ENCODE measurements around the gene NAA20. TPM values are rescaled to one million over a fixed set of nuclear protein-coding genes. Genes with fewer than 3 reads are reported as not detected.
A peak's percentile ranks its signal among the peaks of the same experiment; 100 is the strongest.

The NAA20 gene
- total RNA-seq, 2 experiments from 2014 or later, result 18.8 to 18.9 TPM

DNA sequence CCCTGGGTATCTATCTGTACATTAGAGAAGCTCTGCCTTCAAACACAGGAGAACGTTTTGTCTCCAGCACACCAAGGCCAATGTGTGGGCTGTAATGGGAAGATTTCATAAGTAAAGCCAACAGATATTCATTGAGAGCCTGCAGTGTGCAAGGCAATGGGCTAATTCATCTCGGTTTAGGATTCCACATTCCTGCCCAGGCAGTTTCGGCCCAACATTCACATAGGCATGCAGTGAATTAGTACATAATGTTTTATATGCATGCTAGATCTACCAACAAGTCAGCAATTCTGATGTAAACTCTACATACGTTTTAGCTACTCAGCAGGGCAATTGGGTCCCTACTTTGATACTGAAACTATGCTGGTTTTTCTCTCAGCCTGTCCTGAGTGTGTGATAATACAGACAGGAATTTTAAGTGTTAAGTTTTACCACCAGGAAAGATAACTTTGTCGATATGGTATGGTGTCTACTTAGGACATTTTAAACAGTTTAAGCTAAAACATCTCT lies 46.9 kb upstream of the NAA20 start:
- CTCF ChIA-PET, result no interaction called here
- TF ChIP-seq CTCF (IDR thresholded peaks at IDR 0.05), result no peak
- Histone ChIP-seq H3K4me1 (ENCODE audit: insufficient read depth, low read length) (peaks cover 34% of the 10 kb centered on the region), H3K9me3 (ENCODE audit: control insufficient read depth in 1 of 2, insufficient read depth in 1 of 2, low read length in 2 of 2) (no peaks in the 10 kb centered on the region), H3K27ac (ENCODE audit: low read depth in 1 of 2, low read length in 2 of 2) (no peak overlapping the region), H3K36me3 (ENCODE audit: insufficient read depth, low read length) (no peaks in the 10 kb centered on the region), H3K4me3 (ENCODE audit: low read length) (no peak overlapping the region), H3K27me3 (ENCODE audit: control insufficient read depth in 1 of 2, insufficient read depth in 2 of 2, low read length in 2 of 2) (no peaks in the 10 kb centered on the region)
- intact Hi-C loops (cut with DNase I, micrococcal nuclease), result no loop called here
- Mint-ChIP-seq H3K9me3 (no peaks in the 10 kb centered on the region), H3K27ac (no peak overlapping the region), H3K4me3 (no peak overlapping the region), H3K27me3 (peaks cover 4% of the 10 kb centered on the region), H3K36me3 (ENCODE audit: low read depth) (no peaks in the 10 kb centered on the region), H3K4me1 (ENCODE audit: low read depth) (peaks cover 24% of the 10 kb centered on the region)
- ATAC-seq (ENCODE audit: poor library complexity), result no peak
- DNase-seq, result no peak
- POLR2A ChIA-PET, result no interaction called here

GRCh38 chr20:19971116-19971515 lies 46.0 kb upstream of the NAA20 start:
- no peak overlapping the region for H3K4me3 Mint-ChIP-seq
- H3K27ac Mint-ChIP-seq, result no peak overlapping the region
- TF ChIP-seq CTCF (IDR thresholded peaks at IDR 0.05), result no peak
- H3K4me1 Mint-ChIP-seq (ENCODE audit: low read depth), result peaks cover 28% of the 10 kb centered on the region
- peaks cover 42% of the 10 kb centered on the region for H3K4me1 ChIP-seq (ENCODE audit: insufficient read depth, low read length)
- H3K27ac ChIP-seq (ENCODE audit: low read depth in 1 of 2, low read length in 2 of 2), result no peak overlapping the region
- POLR2A ChIA-PET, result no interaction called here
- no peaks in the 10 kb centered on the region for H3K27me3 ChIP-seq (ENCODE audit: control insufficient read depth in 1 of 2, insufficient read depth in 2 of 2, low read length in 2 of 2)
- DNase-seq (no peak), ATAC-seq (ENCODE audit: poor library complexity) (no peak)
- H3K9me3 Mint-ChIP-seq, result no peaks in the 10 kb centered on the region
- H3K36me3 Mint-ChIP-seq (ENCODE audit: low read depth), result no peaks in the 10 kb centered on the region
- peaks cover 4% of the 10 kb centered on the region for H3K27me3 Mint-ChIP-seq
- H3K9me3 ChIP-seq (ENCODE audit: control insufficient read depth in 1 of 2, insufficient read depth in 1 of 2, low read length in 2 of 2), result no peaks in the 10 kb centered on the region
- intact Hi-C loops (cut with DNase I, micrococcal nuclease), result no loop called here
- no peaks in the 10 kb centered on the region for H3K36me3 ChIP-seq (ENCODE audit: insufficient read depth, low read length)
- no peak overlapping the region for H3K4me3 ChIP-seq (ENCODE audit: low read length)
- CTCF ChIA-PET, result no interaction called here

GRCh38 chr20:19973961-19974629 lies 43.1 kb upstream of the NAA20 start:
- H3K9me3 Mint-ChIP-seq, result peaks cover 2% of the 10 kb centered on the region
- H3K36me3 ChIP-seq (ENCODE audit: insufficient read depth, low read length), result no peaks in the 10 kb centered on the region
- no peak overlapping the region for H3K4me3 Mint-ChIP-seq
- no peaks in the 10 kb centered on the region for H3K27me3 ChIP-seq (ENCODE audit: control insufficient read depth in 1 of 2, insufficient read depth in 2 of 2, low read length in 2 of 2)
- no peaks in the 10 kb centered on the region for H3K9me3 ChIP-seq (ENCODE audit: control insufficient read depth in 1 of 2, insufficient read depth in 1 of 2, low read length in 2 of 2)
- CTCF ChIA-PET, result no interaction called here
- H3K27ac Mint-ChIP-seq, result no peak overlapping the region
- H3K36me3 Mint-ChIP-seq (ENCODE audit: low read depth), result no peaks in the 10 kb centered on the region
- intact Hi-C loops (cut with DNase I, micrococcal nuclease), result no loop called here
- H3K4me1 Mint-ChIP-seq (ENCODE audit: low read depth), result peaks cover 27% of the 10 kb centered on the region
- H3K27me3 Mint-ChIP-seq, result peaks cover 4% of the 10 kb centered on the region
- H3K27ac ChIP-seq (ENCODE audit: low read depth in 1 of 2, low read length in 2 of 2), result no peak overlapping the region
- no peak for TF ChIP-seq CTCF (IDR thresholded peaks at IDR 0.05)
- H3K4me3 ChIP-seq (ENCODE audit: low read length), result no peak overlapping the region
- DNase-seq (peak in 2 of 14 experiments; percentile 29 to 35), ATAC-seq (ENCODE audit: poor library complexity) (no peak)
- POLR2A ChIA-PET, result no interaction called here
- peaks cover 41% of the 10 kb centered on the region for H3K4me1 ChIP-seq (ENCODE audit: insufficient read depth, low read length)
